GM21619 (cell line): ENCODE data around the gene BAX.
A peak's percentile ranks its signal among the peaks of the same experiment; 100 is the strongest.

Experiments used
- ATAC-seq: cut with Tn5 transposase; IDR thresholded peaks from one replicate; pipeline ENCODE4 v1.9.1; 2021; ENCODE audit not compliant: unreplicated experiment

Gene BAX

DNA sequence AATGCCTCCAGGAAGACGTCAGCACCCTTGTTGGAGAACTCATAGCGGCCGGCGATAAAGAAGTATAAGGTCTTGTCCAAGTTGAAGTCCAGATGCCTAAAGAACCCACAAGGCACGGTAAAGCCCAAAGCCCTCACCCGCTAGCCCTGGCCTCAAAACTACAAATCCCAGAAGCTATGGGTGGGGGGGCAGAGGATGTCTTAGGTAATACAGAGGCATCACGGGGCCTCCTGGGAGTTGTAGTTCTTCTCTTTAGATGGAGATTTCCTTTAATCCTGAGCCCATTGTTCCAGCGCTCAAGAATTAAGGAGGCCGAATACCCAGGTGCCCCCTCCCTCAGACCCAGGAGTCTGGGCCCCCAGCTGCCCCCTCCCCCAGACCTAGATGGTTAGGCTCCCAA is 27.6 kb downstream of the BAX start:
- ATAC-seq: no peak

DNA sequence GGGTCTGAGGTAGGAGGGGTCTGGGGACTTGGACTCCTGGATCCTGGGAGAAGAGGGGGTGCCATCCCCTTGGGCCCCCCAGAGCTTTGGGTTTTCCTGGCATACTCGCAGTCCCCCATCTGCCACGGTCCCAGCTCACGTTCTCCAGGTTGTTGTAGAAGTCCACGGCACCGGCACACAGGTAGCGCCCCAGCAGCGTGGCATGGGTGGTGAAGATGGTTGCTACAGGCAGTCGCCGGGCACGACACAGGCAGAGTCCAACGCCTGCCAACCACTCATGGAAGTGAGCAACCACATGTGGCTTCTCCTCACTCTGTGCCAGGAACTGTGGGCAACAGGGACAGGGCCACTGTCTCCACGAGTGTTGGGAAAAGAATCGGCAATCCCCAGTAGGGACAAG is 31.0 kb downstream of the BAX start:
- no peak for ATAC-seq

DNA sequence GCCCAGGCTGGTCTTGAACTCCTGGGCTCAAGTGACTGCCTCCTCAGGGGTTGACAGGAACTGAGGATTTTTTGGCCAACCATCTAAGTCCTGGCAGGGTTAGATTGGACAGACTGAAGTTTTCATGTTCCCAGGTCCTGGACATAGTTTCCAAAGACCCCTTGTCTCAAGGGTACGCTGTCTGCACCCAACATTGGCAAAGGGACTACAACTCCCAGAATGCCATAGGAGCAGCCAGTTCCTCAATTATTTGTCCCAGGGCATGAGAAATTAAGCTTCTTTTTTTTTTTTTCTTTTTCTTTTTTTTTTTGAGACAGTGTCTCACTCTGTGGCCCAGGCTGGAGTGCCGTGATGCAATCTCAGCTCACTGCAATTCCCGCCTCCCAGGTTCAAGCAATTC is 31.5 kb downstream of the BAX start:
- ATAC-seq: no peak

DNA sequence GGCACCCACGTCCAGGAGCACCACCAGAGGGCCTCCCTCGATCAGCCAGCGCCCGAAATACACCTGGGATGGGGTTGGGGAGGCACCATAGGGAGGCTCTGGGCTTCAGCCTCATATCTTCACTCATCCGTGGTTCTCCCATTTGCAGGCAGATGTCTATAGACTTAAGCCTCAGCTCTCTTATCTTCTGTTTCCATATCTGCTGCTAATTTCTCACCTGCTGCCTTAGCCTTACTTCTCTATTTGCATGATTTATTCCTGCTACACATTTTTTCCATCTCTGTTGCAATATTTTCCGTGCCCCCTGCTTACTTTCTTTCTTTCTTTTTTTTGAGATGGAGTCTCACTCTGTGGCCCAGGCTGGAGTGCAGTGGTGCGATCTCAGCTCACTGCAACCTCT is 32.6 kb downstream of the BAX start:
- ATAC-seq: no peak

DNA sequence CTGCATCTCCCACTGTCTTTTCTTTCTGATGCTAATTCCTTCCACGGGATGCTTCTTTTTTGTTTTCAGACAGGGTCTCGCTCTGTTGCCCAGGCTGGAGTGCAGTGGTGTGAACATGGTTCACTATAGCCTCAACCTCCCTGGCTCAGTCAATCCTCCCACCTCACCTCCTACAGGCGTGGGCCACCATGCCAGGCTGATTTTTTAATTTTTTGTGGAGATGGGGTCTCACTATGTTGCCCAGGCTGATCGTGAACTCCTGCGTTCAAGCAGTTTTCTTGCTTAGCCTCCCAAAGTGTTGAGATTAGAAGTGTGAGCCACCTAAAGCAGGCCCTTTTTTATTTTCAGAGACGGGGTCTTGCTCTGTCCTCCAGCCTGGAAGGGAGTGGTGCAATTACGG is 33.6 kb downstream of the BAX start:
- no peak for ATAC-seq

DNA sequence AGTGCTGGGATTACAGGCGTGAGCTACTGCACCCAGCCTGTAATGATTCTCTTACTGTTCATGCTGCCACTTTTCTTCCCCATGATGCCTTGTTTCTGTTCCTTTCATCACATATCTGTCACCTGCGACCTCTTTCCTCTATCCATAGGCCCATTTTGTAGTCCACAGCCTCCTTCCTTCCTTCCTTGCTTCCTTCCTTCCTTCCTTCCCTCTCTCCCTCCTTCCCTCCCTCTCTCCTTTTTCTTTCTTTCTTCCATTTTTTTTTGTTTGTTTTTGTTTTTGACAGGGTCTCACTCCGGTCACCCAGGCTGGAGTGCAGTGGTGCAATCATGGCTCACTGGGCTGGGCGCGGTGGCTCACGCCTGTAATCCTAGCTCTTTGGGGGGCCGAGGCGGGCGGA is 34.2 kb downstream of the BAX start:
- no peak for ATAC-seq

DNA sequence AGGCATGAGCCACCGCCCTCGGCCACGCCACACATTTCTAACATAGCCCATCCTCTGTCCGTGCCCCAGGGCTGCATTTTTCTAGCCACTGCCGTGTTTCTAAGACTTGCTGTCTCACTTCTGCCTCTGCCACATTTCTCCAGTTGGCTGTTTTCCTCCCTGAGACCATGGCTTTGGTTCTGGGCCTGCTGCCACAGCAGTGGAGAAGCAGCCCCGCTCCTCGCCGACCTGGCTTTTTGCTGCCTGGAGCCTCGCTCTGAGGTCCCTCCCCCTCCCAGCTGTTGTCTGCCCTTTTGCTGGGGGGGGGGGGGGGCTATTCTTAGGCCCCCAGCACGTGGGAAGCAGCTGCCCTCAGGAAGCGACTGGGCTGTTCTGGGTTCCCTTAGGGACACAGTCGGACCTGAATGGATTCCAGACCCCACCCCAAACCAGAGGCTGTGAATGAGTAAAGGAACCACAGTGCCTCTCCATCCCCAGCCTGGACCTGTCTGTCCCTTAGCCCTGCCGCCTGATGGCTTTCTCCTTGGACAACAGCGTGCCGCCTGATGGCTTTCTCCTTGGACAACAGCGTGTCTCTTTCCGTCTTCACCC is 35.1 kb downstream of the BAX start:
- ATAC-seq: no peak

DNA sequence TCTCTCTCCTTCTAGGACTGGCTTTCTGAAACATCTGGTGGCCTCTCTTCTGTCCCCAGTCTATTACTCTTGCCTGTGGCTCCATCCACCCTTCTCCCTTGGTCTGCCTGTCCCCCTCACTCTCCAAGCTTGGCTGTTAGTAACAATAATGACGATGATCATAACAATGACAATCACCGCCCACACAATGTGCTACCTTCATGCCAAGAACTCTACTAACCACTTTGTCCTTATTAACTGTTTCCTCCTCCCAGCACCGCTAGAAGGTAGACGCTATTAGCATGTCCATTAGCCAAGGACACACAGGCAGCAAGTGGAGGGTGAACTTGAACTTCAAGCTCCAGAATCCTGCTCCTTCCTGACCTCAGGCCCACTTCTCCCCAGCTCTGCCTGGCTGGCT is 35.7 kb downstream of the BAX start:
- no peak for ATAC-seq

DNA sequence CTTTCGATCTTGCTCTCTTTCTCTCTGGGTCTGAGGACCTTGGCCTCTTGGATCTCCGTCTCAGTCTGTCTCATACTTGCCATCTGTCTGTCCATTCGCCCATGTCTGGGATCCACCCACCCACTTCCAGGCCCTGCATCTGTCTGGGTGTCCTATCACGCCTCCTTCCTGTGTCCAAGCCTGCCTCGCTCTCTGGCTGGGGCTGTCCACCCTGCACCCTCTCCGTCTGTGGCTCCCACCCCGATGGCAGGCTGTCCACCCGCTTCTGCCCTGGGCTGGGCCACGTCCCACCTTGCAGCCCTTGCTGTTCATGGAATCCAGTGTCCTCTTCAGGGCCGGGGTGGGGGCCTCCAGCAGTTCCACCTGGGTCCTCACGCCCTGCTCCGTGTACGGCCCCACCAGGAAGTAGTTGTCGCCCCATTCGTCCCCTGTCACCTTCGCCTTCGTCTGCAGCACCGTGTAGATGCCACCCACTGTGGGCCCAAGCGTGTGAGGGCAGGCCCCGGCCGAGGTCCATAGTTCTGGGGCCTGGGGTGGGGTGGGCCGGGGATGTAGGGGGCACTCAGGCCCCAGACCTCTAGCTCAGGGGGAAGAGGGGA is 36.4 kb downstream of the BAX start:
- no peak for ATAC-seq

DNA sequence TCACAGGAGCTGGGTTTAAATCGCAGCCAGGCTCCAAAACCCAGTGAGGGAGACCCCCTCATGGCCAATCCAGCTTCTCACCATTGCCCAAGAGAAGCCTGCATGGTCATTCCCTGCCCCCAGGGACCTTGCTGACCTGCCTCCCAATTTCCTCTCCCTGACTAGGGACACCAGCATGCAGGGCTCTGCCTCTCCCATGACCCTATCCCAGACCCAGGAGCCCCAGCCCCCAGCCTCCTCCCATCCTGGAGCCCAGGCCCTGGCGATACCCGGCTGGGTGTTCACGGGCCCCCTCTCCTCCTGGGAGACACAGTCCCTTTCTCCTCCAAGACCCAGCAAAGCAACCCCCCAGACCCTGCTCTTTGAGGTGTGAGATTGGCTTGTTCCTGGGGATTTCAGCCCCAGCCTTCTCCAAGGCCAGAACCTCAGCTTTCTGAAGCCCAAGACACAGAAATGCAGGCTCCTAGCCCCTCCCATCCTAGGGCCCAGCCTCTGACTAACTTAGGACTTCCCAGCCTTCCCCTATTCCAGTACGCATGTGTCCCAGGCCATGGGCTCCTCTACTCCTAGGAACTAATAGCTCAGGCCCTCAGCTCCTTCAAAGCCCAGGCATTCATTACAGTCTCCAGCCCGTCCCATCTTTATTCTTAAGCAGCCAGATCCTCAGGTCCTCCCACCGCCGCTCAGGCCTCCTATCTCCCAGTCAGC is 37.4 kb downstream of the BAX start:
- ATAC-seq: no peak

DNA sequence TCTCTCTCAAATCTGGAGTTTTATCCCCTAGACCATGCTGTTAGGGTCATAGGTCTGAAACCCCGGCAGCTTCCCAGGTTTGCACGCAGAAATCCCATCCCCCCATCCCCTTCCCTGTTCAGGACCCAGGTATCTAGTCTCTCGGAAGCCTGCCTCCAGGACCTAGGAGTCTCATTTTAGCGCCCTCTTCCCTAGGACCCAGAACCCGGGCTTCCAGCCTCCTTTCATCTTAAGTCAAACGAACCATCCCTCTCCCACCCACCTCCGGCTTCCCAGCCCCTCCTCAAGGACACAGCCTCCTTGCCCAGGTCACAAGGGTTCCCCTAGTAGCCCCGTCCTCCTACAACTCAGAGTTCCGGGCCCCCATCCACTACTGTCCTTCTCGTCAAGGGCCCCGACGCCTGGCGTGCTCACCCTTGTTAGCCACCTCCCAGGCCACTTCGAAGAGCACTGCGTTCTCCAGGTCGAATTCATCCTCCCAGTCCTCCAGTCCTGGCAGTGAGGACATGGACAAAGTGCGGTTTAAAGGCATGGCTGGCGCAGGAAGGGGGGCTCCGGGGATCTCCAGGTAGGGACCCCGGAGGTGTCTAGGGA is 38.0 kb downstream of the BAX start:
- peak; percentile 3 for ATAC-seq

DNA sequence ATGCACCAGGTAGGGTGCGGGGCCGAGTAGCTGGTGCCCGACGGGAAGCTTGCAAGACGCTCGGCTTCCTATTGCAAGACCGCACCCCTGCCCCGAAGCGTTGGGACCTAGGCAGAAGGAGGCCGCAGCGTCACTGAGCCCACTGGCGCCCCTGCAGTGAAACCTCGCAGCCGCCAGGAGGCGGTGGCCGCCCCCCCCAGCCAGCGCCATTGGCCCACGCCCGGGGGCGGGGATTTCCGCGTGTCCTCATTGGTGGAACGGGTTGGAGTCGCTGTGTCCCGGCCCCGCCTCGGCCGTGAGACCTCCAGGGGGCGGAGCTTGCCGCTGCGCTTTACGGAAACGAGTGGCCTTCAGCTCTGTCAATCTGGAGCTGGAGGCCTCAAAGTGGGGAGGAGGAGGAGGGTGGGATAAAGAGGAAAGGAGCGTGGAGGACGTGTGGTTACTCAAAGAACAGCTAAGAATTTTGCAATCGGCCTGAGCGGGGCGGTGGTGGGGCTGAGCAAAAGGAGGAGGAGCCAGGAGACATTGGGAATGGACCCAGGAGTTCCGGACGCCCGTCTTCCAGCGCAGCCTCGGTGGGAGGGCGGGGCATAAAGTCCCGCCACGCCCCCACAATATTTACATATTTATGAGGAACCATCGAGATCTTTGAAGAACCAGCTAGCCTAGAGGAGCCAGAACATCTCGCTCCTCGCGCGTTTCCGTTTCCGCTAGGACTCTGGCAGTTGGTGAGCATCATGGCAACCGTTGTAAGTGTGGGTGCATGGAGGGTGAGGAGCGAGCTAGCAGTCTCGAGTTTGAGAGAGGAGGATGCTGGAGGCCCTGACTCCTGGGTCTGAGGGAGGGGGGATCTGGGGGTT is 38.7 kb downstream of the BAX start, which contains the start of the genes GYS1 and RUVBL2:
Gene GYS1, minus strand, starts transcription at position 135 of the 860 bp plus-strand sequence. CDS start 197 bp downstream, outside the sequence.
Gene RUVBL2, plus strand, starts transcription at position 713 of the 860 bp plus-strand sequence. Its CDS starts 25 bp downstream, at position 738.
- peak; percentile 78 for ATAC-seq

DNA sequence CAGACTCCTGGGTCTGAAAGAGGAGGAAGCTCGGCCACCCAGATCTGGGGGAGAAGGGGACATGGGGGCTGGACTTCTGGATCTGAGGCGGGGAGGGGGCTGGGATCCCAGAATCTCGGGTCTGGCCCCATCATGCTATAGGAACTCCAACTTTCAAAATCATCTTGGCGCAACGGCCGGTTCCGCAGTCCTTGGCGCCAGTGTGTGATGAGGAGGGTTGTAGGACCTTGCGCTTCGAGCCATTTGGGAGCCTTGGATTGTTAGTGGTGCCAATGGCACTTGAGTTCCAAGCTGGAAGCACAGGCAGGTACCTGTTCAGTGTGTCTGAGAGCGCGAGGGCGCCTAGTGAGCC is 39.3 kb downstream of the BAX start:
- no peak for ATAC-seq

DNA sequence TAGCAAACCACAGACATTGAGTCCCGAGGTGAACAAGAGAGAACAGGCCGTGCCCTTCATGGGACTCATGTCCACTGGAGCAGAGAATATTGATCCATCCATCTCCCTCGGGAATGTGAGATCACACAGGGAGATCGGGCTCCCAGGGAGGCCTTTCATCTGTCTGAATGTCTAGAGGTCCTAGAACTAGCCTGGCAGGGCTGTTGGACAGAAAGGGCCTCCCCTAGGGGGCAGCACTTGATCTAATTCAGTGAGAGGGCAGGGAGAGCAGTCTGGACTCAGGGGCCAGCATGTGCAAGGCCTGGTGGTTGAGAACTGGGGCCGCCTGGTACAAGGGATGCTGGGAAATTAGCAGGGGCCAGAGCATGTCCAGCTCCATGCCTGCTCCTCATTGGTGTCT is 43.3 kb downstream of the BAX start:
- ATAC-seq: no peak

DNA sequence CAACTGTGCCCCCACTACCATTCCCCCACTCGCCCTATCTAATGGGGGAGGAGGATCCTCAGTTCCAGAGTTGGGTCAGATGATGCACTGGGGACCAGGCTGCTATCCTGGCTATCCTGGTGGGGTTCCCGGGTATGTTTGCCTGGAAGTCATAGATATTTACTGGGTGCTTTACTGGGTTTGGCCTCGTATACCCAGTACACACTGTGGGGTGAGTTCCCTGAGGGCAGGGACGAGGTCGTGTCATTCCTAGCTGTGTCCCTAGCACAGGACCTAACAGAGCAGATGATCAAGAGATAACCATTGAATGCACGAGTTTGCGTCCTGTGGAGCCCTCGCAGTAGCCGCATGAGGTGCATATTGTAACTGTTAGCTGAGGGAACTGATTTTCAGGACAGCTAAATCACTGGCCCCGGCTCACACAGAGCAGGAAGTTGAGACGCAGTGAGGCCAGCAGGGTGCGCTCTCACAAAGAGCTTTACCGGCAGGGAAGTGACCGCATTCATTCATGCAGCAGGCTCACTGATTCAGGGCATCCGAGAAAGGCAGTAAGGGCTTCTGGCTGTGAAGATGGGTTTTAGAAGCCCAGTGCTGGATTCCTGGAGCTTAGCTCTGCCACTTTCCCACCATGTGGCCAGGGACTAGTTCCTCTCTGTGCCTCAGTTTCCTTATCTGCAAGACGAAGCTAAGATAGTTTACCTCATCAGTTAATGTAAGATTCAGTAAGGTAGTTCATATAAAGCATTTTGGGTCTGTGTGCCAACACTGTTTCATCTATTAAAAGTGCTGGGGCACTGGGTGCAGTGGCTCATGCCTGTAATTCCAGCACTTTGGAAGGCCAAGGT is 45.0 kb downstream of the BAX start:
- no peak for ATAC-seq

DNA sequence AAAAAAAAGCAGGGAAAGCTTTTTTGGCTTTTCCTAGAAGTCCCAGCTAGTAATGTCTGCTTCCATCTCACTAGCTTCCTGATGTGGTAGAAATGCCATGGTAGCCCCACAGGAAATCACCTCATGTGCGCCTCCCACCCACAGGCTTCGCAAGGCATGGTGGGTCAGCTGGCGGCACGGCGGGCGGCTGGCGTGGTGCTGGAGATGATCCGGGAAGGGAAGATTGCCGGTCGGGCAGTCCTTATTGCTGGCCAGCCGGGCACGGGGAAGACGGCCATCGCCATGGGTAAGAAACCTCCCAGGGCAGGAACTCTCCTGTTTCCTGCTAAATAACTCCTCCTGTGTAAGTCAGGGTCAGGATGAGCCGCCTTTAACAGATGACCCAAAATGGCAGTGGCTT is 49.5 kb downstream of the BAX start:
- ATAC-seq: no peak

DNA sequence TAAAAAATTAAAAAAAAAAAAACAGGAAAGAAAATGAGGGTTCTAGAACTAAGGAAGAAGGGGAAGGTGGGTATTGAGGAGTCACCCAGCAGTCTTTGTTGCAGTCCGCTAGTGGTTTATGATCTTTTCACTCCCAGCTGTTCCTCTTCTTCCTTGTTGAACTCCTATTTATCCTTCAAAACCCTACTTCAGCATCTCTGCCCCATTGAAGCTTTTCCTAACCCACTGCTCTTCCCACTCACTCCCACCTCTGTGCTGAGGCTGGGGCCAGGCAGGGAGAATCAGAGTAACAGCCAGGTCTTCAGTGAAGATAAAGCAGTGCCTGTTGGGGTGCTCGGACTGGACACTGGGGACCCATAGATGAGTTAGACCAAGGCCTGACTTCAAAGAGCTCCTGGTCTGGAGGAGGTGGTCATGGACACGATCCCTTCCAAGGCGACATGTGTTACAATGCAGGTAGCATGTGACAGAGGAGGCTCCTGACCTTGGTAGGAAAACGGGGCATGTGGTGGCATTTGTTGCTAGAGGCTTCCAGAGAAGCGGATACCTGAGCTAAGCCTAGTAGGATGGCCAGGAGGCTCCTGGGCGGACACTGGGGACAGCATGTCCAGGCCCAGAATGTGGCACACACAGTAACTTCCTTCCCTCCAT is 50.4 kb downstream of the BAX start:
- no peak for ATAC-seq

DNA sequence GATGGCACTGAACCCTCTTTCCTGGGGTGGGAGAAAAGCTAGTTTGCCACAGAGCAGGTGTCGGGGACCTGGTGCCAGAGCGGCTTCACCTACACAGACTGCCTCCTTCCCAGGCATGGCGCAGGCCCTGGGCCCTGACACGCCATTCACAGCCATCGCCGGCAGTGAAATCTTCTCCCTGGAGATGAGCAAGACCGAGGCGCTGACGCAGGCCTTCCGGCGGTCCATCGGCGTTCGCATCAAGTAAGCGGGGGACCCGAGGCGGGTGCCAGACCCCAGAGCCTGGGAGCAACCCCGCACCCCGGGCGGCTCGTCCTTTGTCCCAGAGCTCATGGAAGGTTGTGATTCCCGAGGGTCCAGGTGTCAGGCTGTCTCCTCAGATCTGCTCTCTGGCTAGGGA is 52.2 kb downstream of the BAX start:
- no peak for ATAC-seq

DNA sequence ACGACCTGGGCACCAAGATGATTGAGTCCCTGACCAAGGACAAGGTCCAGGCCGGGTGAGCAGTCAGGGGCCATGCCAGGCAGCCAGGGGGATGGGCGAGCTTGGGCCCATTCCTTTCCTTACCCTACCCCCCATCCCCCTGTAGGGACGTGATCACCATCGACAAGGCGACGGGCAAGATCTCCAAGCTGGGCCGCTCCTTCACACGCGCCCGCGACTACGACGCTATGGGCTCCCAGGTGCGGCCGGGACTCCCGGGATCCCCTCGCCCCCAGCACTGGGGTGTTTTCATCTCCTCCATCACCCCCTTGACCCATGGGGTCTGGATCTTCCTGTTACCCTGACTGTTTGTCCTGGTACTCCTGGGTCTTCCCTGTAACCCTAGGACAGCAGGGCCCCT is 55.2 kb downstream of the BAX start:
- no peak for ATAC-seq

DNA sequence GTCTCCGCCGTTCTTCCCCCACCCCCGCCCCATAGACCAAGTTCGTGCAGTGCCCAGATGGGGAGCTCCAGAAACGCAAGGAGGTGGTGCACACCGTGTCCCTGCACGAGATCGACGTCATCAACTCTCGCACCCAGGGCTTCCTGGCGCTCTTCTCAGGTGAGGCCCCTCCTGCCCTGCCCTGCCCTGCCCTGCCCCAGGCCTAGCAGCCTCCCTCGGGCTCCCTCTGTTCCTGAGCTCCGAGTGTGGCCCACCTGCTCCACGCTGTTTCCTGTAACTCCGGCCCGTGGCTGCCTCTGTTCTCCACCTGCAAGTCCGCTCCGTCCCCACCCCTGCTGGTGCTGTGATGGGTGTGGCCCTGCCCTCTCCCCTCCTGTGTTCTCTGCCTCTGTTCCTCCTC is 55.8 kb downstream of the BAX start:
- no peak for ATAC-seq
